PC-9 (cell line): ENCODE measurements around the gene VASP.

Experiments
- CTCF ChIP-seq: fragments of 200-600 bp; sonication (generic); conservative IDR thresholded peaks from 2 replicates; pipeline ENCODE4 v1.6.1; 2017; ENCODE audit warnings: mixed run types, antibody characterized with exemption, mild to moderate bottlenecking, moderate library complexity
- EZH2 ChIP-seq: fragments of 200-600 bp; sonication (generic); IDR thresholded peaks from 2 replicates; pipeline ENCODE4 v1.8.0; 2017; ENCODE audit warnings: antibody characterized with exemption, low read depth

GRCh38 chr19:45524575-45525129 is 17.4 kb downstream of the VASP start:
- TF ChIP-seq CTCF, result no peak
- no peak for TF ChIP-seq EZH2
